ENCODE results near the gene PHLDB1. TPM values are rescaled to one million over a fixed set of nuclear protein-coding genes. Genes with fewer than 3 reads are reported as not detected.
"Not testable (repeated sequence)": the region's sequence is repeated elsewhere in the genome, so short reads cannot be mapped to it uniquely, and the experiment has no call there.

The PHLDB1 gene
- total RNA-seq, 2 donors from 2014 or later: 1.8 to 2.6 TPM

DNA sequence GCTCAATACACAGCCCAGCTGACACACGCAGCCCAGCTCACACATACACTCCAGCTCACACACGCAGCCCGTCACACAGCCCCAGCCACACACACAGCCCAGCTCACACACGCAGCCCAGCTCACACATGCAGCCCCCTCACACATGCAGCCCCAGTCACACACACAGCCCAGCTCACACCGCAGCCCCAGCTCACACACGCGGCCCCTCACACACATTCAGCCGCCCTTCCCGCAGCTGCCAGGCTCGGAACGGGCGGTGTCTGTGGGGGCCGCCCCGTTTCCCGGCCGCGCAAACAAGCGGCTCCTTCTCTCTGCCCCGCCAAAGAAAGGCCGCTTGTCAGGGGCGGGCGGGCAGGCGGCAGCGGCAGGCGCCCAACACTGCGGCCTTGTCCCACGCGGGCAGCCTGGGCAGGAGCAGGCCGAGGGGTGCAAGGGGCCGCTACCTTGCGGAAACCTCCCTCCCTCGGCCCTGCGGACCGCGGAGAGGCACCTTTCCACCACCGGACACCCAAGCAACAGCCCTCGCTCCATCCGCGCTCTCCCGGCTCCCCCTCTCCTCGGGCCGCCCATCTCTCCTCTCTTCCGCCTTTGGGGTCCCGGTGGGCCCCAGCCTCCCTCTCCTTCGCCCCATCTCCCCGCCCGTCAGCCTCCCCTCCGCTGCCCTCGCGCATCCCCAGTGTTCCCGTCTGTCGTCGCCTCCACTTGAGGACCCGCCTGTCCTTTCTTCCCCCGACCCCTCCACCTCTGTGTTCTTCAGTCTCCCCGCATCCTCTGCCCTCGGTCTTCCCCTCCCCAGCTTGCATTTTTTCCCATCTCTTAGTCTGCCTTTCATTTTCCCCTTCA, 2.2 kb downstream of the PHLDB1 start:
- Mint-ChIP-seq H3K27me3 (peaks cover 13% of the 10 kb centered on the region), H3K4me3 (peak overlapping the region; percentile 96), H3K4me1 (peaks cover 23% of the 10 kb centered on the region), H3K27ac (peak overlapping the region; percentile 94), H3K36me3 (ENCODE audit: low read depth) (peaks cover 9% of the 10 kb centered on the region)
- DNase-seq: peak in 1 of 3 donors; percentile 23
- no peak for ATAC-seq
- no peaks in the 10 kb centered on the region for H3K9me3 ChIP-seq (ENCODE audit: control insufficient read depth, low read length, poor library complexity, severe bottlenecking)

DNA sequence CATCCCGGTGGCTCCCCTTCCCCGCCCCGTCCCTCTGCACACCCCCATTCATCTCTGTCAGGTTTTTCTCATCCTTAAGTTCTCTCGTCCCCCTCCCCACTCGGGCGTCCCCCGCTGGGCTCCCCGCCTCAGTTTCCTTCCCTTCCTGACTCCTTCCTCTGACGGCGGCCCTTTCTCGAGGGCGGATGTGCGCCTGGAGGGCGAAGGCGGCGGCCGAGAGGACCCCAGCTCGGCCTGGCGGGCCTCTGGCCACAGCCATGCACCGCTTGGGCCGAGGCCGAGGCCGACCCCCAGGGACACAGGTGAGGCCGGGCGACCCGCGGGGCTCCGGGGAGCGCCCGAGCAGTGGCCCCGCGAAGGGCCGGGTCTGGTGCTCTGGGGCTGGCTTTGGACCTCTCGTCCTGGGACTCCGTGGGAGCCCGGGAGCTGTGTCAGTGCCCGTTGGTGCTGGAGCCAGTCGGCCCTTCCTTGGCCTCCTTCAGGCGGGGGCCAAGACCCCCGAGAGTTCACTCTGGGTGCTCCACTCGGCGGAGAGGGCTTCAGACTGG, 2.9 kb downstream of the PHLDB1 start:
- Mint-ChIP-seq H3K36me3 (ENCODE audit: low read depth) (peaks cover 9% of the 10 kb centered on the region), H3K4me3 (peak overlapping the region; percentile 96), H3K27ac (peak overlapping the region; percentile 94), H3K27me3 (peaks cover 13% of the 10 kb centered on the region), H3K4me1 (peaks cover 23% of the 10 kb centered on the region)
- no peak for ATAC-seq
- DNase-seq: peak in 1 of 3 donors; percentile 14
- H3K9me3 ChIP-seq (ENCODE audit: control insufficient read depth, low read length, poor library complexity, severe bottlenecking): no peaks in the 10 kb centered on the region

DNA sequence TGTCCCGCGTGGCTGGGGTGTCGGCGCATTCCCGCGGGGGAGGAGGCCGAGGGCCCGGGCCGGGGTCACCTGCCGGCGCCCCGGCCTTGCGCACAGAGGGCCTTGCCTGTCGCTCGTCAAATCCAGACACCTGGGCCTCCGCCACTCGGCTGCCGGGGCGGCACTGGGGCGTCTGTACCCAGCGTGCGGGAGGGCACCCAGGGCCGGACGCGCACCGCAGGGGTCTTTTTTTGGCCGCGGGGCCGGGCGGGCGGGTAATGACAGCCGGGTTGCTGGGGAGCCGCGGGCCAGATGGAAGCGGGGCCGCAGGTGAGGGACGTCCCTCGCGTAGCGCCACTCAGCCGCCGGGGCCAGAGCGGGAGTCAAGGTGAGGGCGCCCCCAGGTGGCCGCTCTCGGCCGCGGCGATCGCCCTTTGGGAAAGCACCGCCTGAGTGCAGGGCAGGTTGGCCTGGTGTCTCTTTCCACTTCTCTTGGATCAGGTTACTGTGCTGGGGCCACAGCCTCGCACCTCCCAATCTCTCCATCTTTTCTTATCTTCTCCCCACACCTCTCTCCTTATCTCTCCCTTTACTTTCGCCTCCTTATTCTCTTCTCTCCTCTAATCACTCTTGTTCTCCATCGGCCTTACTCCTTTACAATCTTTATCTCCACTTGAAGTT, 3.5 kb downstream of the PHLDB1 start:
- Mint-ChIP-seq H3K36me3 (ENCODE audit: low read depth) (peaks cover 9% of the 10 kb centered on the region), H3K27ac (no peak overlapping the region), H3K4me1 (peaks cover 23% of the 10 kb centered on the region), H3K27me3 (peaks cover 13% of the 10 kb centered on the region), H3K4me3 (peak overlapping the region; percentile 96)
- ATAC-seq (peak; percentile 65), DNase-seq (peak; percentile 82 to 89 (median 85))
- H3K9me3 ChIP-seq (ENCODE audit: control insufficient read depth, low read length, poor library complexity, severe bottlenecking): no peaks in the 10 kb centered on the region

DNA sequence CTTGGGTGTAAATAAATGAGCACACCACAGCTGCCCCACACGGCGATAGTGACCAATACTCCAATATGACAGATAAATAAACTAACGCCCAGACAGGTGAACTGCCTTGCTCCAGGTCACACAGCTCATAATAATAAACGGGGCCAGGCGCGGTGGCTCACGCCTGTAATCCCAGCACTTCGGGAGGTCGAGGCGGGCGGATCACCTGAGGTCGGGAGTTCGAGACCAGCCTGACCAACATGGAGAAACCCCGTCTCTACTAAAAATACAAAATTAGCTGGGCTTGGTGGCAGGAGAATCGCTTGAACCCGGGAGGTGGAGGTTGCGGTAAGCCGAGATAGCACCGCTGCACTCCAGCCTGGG, 4.0 kb downstream of the PHLDB1 start:
- Mint-ChIP-seq H3K27me3 (peaks cover 13% of the 10 kb centered on the region), H3K4me3 (peak overlapping the region; percentile 85), H3K4me1 (peaks cover 25% of the 10 kb centered on the region)
- not testable (repeated sequence) for H3K27ac Mint-ChIP-seq; DNase-seq; H3K36me3 Mint-ChIP-seq (ENCODE audit: low read depth); H3K9me3 ChIP-seq (ENCODE audit: control insufficient read depth, low read length, poor library complexity, severe bottlenecking); ATAC-seq

DNA sequence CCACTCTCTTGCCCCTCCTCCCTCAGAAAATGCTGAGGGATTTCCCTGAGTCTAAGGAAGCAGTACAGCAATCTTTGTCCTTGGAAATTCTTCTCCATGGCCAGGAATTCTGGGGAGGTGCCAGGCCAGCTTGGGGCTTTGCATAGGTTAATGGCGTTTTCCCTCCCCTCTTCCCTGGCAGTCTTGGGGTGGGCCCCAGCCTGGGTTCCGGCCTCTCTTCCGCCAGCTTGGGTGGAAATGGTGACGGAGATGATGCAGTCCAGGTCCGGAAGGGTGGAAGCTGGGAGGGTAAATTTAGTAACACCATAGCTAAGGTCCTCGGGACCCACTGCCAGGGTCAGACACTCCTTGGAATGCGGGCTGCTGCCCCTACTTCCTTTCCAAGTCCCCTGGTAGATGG, 5.0 kb downstream of the PHLDB1 start:
- ATAC-seq (no peak), DNase-seq (no peak)
- no peak overlapping the region for H3K4me3 Mint-ChIP-seq
- peak overlapping the region; percentile 47 for H3K27ac Mint-ChIP-seq
- peaks cover 20% of the 10 kb centered on the region for H3K4me1 Mint-ChIP-seq
- H3K27me3 Mint-ChIP-seq: peaks cover 13% of the 10 kb centered on the region
- no peaks in the 10 kb centered on the region for H3K9me3 ChIP-seq (ENCODE audit: control insufficient read depth, low read length, poor library complexity, severe bottlenecking)
- H3K36me3 Mint-ChIP-seq (ENCODE audit: low read depth): peaks cover 9% of the 10 kb centered on the region

DNA sequence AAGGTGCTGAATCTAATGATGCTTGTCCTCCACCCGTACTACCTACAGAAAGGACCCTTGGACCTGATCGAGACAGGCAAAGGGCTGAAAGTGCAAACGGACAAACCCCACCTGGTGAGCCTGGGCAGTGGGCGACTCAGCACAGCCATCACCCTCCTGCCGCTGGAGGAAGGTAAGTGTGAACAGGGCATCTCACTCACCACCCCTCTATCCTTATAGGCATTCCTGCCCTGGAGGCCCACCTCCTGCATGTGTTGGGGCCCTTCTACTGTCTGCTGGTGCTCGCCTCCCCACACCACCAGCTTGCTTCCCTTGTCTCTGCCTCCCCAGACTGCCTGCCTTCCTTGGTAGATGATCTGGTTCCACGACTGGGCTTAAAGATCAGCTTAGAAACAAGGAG, 7.1 kb downstream of the PHLDB1 start:
- no peaks in the 10 kb centered on the region for H3K9me3 ChIP-seq (ENCODE audit: control insufficient read depth, low read length, poor library complexity, severe bottlenecking)
- Mint-ChIP-seq H3K27ac (no peak overlapping the region), H3K4me1 (peaks cover 17% of the 10 kb centered on the region), H3K36me3 (ENCODE audit: low read depth) (peaks cover 2% of the 10 kb centered on the region), H3K27me3 (peaks cover 12% of the 10 kb centered on the region), H3K4me3 (no peak overlapping the region)
- DNase-seq (no peak), ATAC-seq (no peak)

DNA sequence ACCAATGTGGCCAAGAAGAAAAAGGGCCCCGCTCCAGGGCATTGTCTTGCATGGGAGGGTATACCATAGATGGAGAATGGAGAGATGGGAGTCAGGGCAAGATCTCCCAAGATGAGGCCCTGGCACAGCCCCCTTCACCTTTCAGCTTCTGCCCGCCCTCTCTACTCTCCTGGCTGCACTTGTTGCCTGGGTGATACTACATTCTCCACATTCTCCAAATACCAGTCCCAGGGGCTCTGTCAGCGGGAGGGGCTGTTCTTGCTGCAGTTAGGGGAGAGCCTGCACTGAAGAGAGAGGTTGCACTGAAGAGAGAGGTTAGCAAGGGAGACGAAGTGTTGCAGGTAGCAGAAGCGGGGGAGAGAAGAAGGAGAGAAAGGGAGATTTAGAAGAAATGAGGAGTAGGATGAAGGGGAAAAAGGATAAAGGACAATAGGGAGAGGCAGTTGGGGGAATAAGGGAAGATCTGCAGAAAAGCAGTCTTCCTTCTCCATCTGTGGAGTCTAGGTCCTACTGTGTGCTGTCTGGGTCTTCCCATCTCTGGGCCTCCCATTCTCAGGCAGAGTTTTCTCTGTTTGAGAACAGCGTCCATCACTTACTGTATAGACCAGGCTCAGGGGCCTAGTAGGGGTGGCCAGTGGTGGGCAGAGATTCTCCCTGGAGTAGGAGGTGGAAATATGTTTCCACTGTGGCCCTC, 8.0 kb downstream of the PHLDB1 start:
- H3K4me1 Mint-ChIP-seq: peaks cover 17% of the 10 kb centered on the region
- no peak overlapping the region for H3K27ac Mint-ChIP-seq
- ATAC-seq (no peak), DNase-seq (no peak)
- peaks cover 5% of the 10 kb centered on the region for H3K36me3 Mint-ChIP-seq (ENCODE audit: low read depth)
- H3K9me3 ChIP-seq (ENCODE audit: control insufficient read depth, low read length, poor library complexity, severe bottlenecking): no peaks in the 10 kb centered on the region
- no peak overlapping the region for H3K4me3 Mint-ChIP-seq
- H3K27me3 Mint-ChIP-seq: peaks cover 17% of the 10 kb centered on the region

DNA sequence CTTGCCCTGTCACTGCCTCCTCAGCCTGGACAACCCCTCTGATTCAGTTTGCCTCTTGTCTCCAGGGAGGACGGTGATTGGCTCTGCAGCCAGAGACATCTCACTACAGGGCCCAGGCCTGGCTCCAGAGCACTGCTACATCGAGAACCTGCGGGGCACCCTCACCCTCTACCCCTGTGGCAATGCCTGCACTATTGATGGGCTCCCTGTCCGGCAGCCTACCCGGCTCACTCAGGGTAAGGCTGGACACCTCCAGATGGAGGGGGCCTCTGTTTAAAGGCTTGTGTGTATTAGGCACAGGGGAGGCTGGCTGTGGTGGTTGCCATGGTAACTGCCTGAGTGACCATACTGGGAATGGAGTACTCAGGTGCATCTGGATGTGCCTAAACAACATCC, 8.6 kb downstream of the PHLDB1 start:
- no peak overlapping the region for H3K4me3 Mint-ChIP-seq
- ATAC-seq (no peak), DNase-seq (no peak)
- H3K27ac Mint-ChIP-seq: no peak overlapping the region
- H3K9me3 ChIP-seq (ENCODE audit: control insufficient read depth, low read length, poor library complexity, severe bottlenecking): no peaks in the 10 kb centered on the region
- H3K27me3 Mint-ChIP-seq: peaks cover 22% of the 10 kb centered on the region
- peaks cover 5% of the 10 kb centered on the region for H3K36me3 Mint-ChIP-seq (ENCODE audit: low read depth)
- peaks cover 19% of the 10 kb centered on the region for H3K4me1 Mint-ChIP-seq

DNA sequence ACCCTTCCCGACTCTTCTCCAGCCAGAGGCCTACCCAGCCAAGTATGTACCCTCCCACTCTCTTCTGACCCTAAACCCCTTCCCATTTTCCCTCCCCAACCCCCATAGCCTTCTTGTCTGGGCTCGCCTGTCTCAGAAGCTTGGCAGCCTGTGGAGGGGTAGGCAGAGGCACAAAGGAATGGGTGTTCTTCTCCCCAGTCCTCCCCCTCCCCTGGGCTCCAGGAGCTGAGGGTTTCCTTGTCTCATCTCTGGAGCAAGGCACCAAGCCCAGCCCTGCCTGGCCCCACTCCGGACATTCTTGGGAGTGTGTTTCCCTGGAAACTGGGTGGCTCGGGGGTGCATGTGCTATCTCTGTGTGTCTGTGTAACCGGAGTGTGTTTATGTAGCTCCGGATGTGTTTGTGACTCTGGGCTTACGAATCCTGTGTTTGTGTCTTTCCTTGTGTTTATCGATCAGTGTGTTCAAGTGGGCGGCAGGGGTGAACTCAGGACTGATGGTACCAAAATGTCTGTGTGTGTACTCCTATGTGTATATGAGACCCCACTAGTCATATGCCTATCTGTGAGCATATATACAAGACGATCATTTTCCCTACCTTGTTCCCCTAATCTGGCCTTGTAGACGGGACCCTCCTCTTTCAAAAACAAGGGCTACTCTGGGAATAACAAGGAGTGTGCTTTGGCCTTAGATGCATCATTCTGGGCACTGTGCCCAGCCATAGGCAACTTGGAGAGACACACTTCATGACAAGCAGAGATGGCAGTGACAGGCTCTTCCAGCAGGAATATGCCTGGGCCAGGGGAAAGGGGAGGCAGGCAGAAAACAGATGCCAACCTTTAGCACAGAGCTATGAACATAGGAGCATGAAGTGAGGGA, 10.9 kb downstream of the PHLDB1 start:
- Mint-ChIP-seq H3K4me1 (peaks cover 16% of the 10 kb centered on the region), H3K27me3 (peaks cover 35% of the 10 kb centered on the region), H3K36me3 (ENCODE audit: low read depth) (peaks cover 5% of the 10 kb centered on the region), H3K27ac (no peak overlapping the region), H3K4me3 (no peak overlapping the region)
- DNase-seq (no peak), ATAC-seq (no peak)
- no peaks in the 10 kb centered on the region for H3K9me3 ChIP-seq (ENCODE audit: control insufficient read depth, low read length, poor library complexity, severe bottlenecking)

DNA sequence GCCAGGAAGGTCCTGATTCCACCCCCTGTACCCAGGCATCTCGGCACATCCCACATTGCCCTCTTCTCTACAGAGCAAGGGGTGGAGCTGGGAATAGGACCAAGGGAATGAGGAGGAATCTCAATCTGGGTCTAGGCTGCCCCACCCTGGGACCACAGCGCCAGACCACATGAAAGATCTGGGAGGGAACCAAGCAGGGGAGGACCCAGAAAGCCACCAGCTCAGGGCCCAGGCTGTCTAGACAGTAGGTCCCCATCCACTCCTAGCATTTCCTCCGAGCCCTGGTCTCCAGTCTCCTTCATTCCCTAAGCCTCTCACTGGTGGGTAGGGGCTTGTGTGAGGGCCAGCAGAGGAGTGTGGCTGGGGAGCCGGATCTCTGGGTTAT, 11.6 kb downstream of the PHLDB1 start:
- H3K9me3 ChIP-seq (ENCODE audit: control insufficient read depth, low read length, poor library complexity, severe bottlenecking): no peaks in the 10 kb centered on the region
- peaks cover 16% of the 10 kb centered on the region for H3K4me1 Mint-ChIP-seq
- H3K27me3 Mint-ChIP-seq: peaks cover 37% of the 10 kb centered on the region
- DNase-seq: no peak
- H3K36me3 Mint-ChIP-seq (ENCODE audit: low read depth): peaks cover 5% of the 10 kb centered on the region
- ATAC-seq: no peak
- H3K27ac Mint-ChIP-seq: no peak overlapping the region
- no peak overlapping the region for H3K4me3 Mint-ChIP-seq

DNA sequence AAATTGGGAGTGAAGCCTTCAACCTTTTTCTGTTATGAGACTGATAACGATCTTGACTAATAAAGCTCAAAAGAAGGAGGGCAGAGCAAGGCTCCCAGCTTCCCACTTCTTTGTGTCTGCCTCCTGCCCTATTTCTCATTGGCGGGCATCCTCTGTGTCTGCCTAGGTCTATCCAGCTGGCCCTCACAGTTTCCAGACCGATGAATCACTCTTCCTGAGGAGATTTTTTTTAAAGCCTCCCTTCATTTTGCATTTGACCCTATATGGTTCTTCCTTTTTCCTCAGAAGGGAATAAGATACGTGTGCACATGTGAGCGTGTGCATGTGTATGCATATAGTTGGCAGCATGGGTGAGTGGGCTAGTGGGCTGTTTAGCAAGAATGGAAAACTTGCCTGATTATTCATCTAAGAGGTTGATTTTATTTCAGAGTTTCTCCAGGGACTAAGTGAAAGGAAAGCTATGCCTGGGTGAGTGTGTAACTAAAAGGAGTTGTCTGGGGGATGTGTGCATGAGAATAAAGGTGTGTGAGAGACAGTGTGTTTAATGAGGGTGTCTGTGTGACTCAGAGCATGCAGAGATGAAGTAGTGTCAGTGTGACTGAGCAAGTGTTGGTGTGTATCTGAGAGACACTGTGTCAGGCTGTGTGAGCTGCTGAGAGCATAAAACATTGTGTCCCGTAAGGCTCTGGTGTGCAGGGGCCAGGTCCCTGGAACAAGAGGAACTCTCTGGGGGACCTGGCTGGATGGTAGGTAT, 12.2 kb downstream of the PHLDB1 start:
- H3K4me3 Mint-ChIP-seq: peak overlapping the region; percentile 59
- peak overlapping the region; percentile 49 for H3K27ac Mint-ChIP-seq
- H3K36me3 Mint-ChIP-seq (ENCODE audit: low read depth): peaks cover 5% of the 10 kb centered on the region
- H3K4me1 Mint-ChIP-seq: peaks cover 16% of the 10 kb centered on the region
- ATAC-seq (no peak), DNase-seq (no peak)
- H3K9me3 ChIP-seq (ENCODE audit: control insufficient read depth, low read length, poor library complexity, severe bottlenecking): no peaks in the 10 kb centered on the region
- H3K27me3 Mint-ChIP-seq: peaks cover 37% of the 10 kb centered on the region

DNA sequence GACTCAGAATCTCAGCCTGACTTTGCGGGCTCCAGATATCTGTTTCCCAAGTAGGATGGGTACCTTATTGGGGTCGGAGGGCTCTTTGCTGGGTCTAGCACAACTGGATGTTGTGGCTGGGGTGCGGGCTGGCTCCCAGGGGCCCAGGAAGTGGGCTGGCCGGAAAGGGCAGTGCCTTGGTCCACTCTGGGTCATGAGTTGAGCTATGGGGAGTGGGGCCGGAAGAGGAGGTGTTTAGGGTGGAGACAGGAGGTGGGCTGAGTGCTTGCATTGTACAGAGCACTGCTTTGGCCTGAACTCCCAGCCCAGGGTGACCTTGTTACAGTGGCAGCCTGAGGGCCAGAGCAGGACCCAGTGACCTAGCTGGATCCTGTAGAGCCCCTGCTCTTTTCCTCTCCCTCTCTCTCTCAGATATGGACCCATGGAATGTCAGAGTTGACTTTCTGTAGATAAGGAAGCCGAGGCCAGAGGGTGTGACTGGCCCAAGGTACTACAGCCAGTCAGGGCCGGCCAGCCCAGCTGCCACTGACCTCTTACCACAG, 13.2 kb downstream of the PHLDB1 start:
- Mint-ChIP-seq H3K27me3 (peaks cover 37% of the 10 kb centered on the region), H3K4me3 (peak overlapping the region; percentile 85)
- no peak for DNase-seq

More for the DNA sequence above, 13.2 kb downstream of the PHLDB1 start:
- H3K36me3 Mint-ChIP-seq (ENCODE audit: low read depth): peaks cover 5% of the 10 kb centered on the region
- H3K4me1 Mint-ChIP-seq: peaks cover 16% of the 10 kb centered on the region
- ATAC-seq: no peak
- H3K27ac Mint-ChIP-seq: no peak overlapping the region
- no peaks in the 10 kb centered on the region for H3K9me3 ChIP-seq (ENCODE audit: control insufficient read depth, low read length, poor library complexity, severe bottlenecking)
